Stimulated activated CD8-positive, alpha-beta memory T cell treated with anti-CD3 and anti-CD28 coated beads, Interleukin-15, amount 100 ng/mL, for 48 hours (primary cell): ENCODE results near the gene LINC01488.

Experiments
- DNase-seq, 2 donors: peaks; one replicate each; pipeline ENCODE4 v3.0.0-alpha.2; 2020; ENCODE audit warnings: low read depth in 2 of 2

The LINC01488 gene

DNA sequence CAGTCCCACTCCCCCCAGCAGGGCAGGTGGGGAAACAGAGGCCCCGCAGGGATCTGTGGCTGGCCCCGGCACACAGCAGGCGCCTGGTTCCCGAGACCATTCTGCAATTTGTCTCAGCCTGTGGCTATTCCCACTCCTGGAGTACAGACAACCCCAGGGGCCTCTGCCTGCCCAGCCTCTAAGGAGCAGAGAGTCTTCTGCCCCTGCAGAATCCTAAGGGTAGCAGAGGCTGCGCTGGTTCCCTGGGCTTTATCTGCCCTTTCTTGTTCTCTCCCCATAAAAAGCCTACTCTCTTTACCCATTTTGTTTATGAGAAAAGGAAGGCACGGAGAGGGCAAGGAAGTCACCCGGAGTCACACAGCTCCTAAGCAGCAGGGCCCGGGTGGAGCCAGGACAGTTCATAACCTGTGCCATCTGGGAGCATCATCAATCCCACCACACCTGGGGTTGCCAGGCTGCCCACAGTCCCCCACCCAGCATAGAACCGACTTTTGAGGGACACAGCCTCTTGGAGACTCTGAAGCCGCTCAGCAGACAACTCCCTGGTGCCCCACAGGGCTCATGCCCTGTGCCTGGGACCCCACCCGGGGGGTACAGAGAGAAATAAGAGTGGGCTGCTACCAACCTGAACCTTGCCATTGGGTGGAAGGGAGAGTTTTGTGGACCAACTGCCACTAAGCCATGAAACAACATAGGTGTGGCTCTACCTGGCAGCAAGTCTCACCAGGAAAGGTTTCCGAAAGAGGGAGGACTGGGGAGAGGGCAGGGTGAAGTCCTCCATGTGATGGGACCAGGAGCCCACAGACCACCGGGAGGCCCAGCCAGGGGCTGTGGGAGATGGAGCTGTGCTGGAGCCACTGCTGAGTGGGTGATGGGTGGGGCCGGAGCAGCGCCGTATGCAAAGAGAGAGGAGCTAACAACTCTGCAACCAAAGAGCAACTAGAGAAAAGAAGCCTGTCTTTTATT is 17.2 kb upstream of the LINC01488 start:
- no peak for DNase-seq

DNA sequence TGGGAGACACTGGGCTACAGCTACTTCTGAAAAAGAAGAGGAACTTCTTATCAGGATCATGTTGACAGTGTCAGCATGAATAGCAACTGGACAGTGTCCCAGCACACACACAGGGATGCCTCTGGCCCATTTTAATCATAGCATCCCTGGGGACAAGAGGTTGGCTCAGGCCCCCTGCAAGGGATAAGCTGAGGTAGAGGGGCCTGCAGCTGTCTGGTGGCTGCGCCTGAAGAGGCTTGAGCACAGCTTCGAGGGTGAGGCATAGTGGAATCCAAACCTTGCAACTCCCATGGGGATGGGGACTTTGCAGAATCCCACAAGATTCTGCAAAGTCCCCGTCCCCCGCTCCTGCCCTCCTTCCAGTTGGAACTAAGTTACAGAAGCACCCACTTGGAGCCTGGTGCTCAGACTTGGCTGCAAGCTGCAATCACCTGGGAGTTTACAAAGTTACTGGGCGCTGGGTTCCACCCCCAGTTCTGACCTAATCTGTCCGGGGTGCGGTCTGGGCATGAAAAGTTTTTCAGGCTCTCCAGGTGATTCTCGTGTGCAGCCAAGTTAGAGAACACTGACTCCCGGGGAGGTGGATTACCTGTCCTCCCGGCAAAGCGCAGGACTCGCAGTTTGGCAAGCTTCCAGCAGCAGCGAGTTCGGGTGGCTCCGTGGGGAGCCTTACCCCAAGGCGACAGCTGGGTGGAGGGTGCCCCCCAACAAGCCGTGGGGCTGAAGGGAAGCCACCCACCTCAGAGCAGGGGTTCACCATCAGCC is 16.0 kb upstream of the LINC01488 start:
- DNase-seq: no peak

DNA sequence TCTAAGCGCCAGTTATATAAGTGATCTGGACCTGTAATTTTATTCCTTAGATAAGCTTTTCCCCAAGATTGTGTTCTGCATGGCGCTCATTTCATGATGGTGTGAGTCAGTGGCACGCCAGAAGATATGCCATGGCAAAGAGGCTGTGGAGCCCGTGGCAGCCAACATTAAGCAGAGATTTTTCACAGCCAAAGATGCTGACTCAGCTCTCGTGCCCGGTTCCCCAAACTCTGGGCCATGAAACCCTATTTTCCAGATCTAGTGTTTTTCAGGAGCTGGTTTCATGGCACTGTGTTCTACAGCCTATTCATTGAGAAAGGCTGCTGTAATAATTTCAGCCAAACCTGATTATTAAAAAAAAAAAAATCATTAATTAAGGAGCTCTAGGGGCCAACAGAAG is 15.4 kb upstream of the LINC01488 start:
- no peak for DNase-seq

DNA sequence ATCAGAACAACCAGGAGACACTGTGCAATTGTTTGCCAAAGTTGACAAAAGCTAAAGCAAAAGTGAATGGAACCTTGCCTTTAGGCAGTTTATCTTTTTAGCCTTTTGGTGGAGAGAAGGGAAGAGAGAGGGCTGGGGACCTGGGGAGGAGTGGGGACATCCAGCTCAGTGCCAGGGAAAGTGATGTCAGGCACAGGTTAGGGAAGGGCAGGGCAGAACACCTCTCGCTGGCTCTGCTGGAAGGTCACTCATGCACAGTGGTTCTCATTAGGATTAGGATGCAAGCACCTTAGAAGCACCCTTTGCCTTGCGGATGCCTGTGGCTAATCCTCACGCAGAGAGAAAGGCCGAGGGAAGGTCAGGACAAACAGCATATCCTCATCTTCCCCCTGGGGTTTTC is 14.3 kb upstream of the LINC01488 start:
- DNase-seq: no peak

DNA sequence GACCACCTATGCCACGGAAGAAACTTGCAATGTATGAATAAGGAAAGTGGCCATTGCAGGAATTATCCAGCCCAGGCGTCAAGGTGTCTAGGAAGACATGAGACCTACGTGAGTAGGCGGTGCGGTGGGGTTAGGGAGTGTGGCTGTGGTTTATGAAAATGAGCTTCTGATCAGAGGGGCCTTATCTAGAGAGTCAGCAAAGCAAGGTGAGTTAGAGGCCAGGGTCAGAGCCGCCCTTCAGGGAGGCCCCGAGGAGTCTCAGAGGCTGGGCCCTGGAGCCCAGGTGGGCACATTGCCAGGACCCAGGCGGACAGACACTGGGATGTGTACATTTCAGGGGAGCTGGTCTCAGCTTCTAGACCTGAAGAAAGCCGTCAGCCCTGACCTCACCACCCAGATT is 13.8 kb upstream of the LINC01488 start:
- no peak for DNase-seq

DNA sequence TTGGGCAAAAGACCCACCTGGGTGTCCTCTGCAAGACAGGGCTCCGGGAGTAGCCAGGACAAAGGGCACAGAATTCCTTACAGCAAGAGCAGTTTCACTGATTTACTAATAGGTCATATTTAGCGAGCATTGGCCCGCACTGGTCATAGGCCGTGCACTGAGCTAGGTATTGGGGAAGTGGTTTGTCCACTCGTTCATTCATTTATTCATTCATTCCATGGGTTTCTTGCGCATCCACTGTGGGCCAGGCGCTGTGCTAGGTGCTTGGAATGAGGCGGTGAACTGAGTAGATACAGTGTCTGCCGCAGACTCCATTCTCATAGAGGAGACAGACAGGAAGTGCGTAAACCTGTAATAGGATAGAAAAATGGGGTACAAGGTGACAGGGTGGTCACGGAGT is 13.2 kb upstream of the LINC01488 start:
- DNase-seq: no peak

DNA sequence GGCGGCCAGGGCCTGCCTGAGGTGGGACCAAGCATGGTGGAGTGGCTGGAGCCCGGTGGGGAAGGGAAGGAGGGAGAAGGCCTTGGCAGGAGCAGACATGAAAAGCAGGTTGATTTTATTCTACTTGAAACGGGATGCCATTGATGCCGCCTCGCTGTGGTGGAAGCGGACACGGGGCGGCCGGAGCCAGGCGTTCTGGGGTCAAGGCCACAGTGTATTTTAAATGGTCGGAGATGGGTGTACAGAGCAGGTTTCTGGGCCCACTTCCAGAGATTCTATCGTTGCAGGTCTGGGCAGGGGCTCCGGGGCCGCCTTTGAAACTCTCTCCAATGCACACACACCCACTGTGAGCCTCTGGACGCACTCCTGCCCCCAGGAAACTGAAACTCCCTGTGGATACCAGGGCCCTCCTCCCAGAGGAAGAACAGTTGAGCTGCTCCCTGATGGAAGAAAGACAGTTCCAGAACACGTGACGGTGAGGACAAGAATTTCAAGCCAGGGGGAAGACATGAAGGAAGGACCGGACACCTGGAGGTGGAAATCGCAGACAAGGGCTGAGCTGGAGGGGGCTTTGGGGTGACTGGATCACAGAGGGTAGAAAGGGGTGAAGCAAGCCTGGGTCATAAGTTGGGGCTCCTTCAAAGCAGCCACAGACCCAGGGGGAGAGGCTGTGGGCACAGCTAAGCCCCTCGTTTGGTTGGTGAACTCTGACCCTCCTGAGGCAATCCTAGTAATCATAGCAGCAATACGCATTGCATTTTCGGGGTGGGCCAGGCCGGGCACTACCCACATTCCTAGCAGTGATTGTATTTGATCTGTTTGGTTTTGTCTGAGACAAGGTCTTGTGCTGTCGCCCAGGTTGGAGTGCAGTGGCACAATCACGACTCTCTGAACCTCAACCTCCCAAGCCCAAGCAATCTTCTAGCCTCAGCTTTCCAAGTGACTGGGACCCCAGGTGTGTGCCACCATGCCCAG is 12.3 kb upstream of the LINC01488 start:
- DNase-seq: no peak

DNA sequence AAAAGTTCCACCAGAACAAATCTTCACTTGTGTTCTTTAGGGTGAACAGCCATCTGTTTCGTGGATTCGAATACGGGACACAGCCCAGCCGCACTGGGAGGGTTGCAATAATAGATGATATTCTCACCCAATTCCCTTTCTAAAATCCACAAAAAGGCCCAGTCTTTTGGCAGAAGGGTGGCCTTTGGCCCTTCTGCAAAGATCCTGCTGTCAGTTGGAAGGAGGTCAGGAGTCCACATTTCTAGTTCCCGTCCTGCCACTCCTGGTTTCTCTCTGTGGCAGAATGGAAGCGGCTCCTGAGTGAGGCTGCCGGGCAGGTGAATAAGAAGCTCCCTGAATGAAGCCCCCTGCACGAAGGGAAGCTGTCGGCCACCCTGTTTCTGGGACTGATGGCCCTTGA is 11.2 kb upstream of the LINC01488 start:
- DNase-seq: no peak

DNA sequence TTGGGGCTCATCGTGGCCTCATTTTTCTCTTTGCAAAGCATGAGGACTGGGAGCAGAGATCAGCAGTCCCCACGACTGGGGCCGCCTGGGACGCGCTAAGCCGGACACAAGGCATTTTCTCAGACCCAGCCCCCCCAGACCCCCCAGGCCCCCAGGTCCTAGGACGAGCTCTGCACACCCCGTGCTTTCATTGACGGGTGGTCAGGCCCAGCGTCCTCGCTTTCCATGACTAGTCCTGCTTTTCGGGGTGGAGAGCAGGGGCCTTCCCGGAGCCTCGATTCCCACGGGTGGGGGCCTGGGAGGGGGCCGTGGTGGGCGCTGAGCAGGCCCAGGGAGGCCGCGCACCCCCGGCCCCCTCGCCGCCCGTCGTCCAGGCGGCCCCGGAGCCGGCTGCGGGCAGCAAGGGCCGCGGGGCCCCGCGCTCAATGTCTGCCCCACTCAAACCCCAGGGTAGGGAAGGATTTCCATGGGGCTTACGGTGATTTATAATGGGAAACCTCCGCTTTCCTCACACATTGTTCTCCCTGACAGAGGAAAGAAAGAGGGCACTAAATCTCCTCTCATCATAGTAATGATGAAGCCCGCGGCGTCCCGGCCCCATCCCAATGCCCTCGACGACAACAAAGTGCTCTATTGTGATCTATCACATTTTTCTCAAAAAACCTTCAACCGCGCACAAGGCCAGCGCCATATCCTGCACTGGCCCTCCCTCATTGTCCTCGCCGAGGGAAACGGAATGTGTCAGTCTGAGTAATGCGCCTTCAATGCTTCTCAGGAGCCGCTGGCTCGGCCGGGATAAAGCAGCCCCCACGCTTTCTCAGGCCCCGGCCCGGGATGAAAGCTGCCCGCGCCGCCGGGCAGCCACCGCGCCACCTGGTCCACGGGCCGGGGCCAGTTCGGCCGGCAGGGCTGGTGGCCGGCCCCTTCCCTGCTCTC is 10.4 kb upstream of the LINC01488 start:
- DNase-seq: no peak

DNA sequence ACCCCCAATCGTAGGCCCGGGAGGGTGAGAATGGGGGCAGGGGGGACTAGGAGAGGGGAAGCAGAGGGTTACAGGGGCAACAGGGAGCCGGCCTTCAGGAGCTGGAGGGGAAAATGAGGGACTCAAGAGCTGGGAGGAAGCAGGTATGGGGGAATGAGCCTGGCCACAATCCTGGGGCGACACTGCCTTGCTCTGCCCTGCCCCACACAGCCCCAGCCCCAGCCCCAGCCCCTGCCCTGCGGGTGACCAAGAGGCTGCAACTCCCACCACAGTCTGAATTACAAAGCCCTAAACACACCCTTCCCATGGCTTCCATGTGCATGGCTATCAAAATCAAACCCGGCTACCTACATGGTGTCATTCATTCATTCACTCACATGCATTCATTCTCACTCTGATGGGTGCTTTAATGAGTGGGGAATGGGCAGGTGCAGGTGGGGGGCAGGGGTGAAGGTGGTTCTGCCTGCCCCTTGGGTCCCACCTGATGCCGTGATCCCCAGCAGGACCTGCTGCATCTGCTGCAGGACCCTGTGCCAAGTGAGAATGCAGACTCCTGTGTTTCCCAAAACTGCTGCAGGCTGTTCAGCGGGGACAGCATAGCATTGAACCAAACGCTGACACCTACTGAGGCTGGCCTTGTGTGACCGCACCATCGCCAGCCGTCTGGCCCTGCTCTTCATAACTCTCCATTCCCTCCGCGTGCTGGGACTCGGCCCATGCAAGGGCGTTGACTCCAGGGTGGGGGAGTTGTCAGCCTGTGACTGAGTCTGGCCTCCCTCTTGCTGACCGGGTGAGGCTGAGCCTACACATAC is 9.5 kb upstream of the LINC01488 start:
- DNase-seq: no peak

DNA sequence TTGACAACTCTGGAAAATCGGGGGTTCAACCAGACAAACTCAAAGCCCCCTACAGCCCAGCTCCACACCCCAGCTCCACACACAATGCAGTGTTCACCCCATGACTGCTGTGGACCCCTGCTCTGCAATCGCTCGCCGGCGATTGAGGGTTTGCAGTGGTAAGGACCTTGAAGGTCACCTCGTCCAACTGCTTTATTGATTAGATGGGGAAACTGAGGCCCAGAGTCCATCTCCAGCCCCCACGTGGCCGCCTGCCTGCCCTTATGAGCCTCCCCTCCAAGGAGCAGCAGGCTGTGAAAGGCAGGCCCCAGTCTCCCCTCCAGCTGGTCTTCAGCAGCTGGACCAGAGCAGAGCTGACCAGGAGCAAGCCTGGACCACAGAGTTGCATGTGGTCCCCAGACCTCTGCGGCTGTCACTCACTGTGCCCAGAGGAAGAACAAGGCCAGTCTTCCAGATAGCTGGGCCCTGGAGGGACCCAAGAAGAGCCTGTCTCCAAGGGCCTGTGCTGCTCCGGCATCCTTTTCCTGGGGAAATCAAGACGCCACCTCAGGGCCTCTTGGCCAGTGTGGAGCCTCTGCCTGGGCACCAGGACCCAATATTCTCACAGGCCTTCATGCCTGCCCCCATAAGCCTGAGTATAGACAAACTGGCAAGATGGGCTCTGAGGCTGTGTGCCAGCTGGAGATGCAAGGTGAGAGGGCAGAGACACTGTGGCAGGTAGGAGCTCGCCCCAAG is 8.8 kb upstream of the LINC01488 start:
- DNase-seq: no peak

DNA sequence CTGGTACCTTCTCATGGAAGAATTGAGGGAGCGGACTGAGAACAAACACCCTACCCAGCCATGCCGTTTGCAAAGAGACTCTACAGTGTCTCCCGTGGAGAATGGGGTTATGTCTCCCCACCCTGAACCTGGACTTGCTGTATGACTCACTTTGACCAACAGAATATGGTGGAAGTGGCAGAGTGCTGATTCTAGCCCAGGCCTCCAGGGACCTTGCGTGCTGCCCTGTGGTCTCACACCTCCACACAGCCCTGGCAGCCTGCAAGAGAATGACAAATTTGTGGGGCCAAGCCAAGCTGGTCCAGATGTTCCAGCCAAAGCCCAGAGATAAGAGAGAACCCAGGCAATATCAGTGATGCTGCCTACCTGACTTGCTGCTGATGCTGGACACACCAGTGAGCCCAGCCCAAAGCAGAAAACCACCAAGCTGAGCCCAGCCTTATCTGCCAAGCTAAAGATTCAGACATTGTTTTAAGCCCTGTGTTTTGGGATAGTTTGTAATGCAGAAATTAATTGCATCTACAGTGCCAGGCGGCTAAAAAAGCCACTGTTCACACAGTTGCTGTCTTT is 8.1 kb upstream of the LINC01488 start:
- no peak for DNase-seq

DNA sequence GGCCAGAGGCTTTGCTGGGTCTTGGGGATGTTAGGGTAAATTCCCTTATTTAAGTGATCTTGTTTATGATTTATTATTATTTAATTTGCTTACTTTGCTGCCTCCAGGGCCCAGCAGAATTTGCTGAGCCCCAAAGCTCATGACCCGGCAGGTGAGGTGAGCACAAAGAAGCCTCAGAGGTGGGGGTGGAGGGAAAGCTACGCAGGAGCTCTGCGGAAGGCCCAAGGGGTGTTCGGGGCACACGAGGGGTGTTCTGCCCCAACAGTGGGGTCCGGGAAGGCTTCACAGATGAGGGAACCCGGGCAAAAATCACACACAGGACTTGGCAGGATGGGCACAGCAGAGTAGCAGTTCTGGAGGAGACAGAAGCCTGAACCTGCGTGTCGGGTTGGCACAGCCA is 6.7 kb upstream of the LINC01488 start:
- DNase-seq: no peak

DNA sequence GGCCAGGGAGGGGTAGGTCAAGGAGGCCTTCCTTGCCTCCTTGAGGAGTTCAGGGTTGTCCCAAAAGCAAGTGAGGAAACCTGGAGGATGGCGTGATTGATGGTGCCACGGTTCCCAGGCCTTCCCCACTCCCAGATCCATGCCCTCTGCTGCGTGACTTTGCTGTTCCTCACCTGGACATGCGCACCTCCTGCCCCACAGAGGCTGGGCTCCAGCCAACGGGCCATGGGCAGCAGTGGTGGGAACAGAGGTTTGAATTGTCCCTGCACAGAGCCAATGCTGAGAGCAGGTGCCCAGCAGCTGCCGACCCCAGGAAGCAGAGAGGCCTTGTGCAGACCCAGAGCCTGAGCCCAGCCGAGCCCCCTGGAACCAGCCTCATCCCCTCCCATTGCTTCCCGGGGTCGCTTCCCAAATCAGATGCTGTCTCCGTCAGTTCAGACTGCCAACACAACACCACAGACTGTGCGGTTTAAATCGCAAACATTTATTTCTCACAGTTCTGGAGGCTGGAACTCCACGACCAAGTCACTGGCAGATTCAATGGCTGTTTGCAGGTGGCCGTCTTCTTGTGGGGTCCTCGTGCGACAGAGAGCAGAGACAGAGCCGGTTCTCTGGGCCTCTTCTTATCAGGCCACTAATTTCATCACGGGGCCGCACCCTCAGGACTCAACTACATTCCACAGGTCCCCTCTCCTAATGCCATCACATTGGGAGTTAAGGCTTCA is 6.2 kb upstream of the LINC01488 start:
- no peak for DNase-seq

DNA sequence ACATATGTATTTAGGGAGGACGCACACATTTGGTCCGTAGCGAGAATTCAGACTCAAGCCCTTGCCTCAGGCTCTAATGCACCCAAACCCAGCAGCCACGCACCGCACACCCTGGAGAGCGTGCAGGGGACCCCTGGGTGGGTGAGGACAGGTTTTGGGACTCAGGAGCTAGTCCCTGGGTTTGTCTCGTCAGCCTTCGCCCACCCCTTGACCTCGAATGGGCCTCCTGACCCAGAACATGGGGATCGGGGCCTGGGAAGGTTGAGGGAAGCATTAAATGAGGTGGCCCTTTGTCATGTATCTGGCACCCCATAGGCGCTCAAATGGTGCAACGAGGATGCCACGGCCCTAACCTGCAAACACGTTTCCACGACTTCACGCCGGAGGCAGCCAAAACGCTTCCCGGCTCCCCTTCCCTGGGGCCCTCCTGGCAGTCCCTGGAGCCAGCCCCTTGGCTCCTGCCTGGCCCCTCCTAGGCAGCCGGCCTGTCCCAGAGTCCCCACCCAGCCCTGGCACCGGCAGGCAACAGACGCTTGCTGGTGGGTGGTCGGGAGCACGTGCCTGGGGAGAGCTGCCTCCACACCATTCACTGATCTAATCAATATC is 5.5 kb upstream of the LINC01488 start:
- no peak for DNase-seq

DNA sequence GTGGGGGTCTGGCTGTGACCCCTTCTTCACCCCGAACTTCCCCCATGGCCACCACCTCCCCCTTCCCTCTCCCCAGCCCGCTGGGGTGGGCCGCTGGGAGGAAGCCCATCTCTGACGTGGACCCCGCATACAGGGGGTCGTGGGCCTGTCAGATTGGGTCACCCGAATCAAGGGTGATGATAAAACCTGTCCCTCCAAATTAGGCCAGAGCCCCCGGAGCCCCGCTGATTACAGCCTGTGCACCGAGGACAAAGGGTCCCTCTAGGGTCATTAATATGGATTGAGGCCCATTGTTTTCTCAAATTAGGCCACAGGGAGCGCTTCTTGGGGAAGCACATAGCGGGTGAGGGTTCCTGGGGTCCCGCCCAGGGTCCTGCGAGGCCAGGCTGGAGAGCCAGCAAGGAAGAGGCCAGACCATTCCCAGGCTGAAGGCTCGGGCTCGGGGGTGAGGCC is 4.9 kb upstream of the LINC01488 start:
- DNase-seq: no peak

DNA sequence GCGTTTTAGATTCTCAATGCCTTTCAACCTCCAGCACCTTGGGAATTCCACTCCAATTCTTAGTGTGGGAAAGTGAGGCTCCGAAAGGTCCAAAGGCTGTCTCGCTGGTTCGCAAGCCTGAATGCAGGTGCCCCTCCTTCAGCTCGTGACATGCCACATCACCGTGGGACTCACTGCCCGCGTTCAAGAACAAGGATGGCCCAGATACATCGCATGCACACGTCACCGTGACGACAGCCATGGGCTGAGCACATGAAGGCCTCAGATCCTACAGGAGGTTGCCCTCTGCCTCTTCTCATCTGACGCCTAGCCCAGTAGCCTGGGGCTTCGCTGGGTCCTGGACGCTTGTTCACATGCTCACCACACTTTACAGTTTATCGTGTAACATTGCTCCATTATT is 4.4 kb upstream of the LINC01488 start:
- DNase-seq: no peak
